ENCODE results near the gene RSPRY1.
A peak's percentile ranks its signal among the peaks of the same experiment; 100 is the strongest.
"Not testable (repeated sequence)": the region's sequence is repeated elsewhere in the genome, so short reads cannot be mapped to it uniquely, and the experiment has no call there.

The RSPRY1 gene

GRCh38 chr16:57255686-57256415 is 69.7 kb downstream of the RSPRY1 start:
- no peak for DNase-seq (ENCODE audit: low spot score)

- DNase-seq (ENCODE audit: low spot score): no peak
Observed at GRCh38 chr16:57256601-57257395, 70.7 kb downstream of the RSPRY1 start.

GRCh38 chr16:57257455-57258070 is 71.4 kb downstream of the RSPRY1 start:
- DNase-seq (ENCODE audit: low spot score): no peak

DNA sequence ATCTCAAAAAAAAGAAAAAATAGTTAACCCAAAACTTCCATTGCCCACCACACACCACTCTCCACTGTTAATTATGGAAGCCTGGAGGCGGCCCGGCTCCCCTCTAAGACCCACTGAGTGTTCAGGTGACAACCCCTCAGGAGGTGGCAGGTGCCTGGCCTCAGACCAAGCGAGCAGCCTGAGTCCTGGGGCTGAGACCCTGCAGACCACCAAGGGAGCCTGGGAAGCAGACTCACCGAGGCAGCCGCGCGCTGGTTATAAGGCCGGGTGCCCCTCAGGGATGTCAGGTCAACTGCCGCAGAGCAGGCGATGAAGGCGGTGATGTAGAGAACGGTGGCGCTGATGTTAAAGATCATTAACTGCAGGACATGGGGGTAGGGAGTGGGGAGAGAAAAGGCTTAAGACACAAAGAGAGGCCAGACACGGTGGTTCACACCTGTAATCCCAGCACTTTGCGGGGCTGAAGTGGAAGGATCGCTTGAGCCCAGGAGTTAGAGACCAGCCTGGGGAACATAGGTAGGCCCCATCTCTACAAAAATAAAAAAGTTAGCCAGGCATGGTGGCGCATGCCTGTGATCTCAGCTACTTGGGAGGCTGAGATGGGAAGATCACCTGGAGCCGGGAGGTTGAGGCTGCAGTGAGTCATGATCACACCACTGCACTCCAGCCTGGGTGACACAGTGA is 72.2 kb downstream of the RSPRY1 start:
- no peak for DNase-seq (ENCODE audit: low spot score)

GRCh38 chr16:57258910-57259475 is 72.9 kb downstream of the RSPRY1 start:
- DNase-seq (ENCODE audit: low spot score): no peak

GRCh38 chr16:57260294-57260929 is 74.3 kb downstream of the RSPRY1 start:
- DNase-seq (ENCODE audit: low spot score): peak; percentile 75

GRCh38 chr16:57261806-57262205 is 75.7 kb downstream of the RSPRY1 start:
- no peak for DNase-seq (ENCODE audit: low spot score)

- no peak for DNase-seq (ENCODE audit: low spot score)
Observed at GRCh38 chr16:57262841-57263540, 76.9 kb downstream of the RSPRY1 start.

GRCh38 chr16:57263541-57264351 is 77.6 kb downstream of the RSPRY1 start:
- no peak for DNase-seq (ENCODE audit: low spot score)

DNA sequence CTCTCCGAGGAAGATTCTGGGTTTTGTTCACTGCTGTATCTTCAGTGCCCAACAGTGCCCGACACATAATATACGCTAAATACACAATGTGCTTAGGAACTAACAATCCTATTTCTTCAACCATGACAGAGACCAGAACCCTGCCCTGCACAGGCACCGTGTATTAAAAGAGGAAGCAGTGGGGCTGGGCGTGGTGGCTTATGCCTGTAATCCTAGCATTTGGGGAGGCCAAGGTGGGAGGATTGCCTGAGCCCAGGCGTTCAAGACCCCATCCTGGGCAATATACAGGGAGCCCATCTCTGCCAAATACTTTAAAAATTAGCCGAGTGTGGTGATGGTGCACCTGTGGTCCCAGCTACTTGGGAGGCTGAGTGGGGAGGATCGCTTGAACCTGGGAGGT is 78.3 kb downstream of the RSPRY1 start:
- no peak for DNase-seq (ENCODE audit: low spot score)

DNA sequence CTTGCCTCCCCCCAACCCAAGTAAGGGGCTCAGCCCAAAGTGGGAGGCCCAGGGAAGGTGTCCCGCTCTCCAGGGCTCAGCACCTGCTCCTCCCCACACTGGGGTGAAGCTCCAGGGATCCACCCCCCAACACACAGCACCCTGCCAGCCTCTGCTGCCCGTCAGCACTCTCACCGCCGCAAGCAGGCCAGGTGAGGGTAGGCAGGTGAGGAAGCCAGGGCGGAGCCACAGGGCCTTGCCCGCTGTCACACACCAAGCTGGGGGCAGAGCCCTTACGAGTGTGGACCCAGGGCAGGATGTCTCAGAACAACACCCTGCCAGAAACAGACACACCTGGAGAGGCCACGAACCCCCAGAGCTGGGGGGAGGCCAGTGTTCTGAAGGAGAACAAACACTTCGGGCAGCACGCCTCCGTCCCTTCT is 78.8 kb downstream of the RSPRY1 start:
- no peak for DNase-seq (ENCODE audit: low spot score)

GRCh38 chr16:57265850-57266530 is 79.9 kb downstream of the RSPRY1 start:
- peak; percentile 89 for DNase-seq (ENCODE audit: low spot score)

DNA sequence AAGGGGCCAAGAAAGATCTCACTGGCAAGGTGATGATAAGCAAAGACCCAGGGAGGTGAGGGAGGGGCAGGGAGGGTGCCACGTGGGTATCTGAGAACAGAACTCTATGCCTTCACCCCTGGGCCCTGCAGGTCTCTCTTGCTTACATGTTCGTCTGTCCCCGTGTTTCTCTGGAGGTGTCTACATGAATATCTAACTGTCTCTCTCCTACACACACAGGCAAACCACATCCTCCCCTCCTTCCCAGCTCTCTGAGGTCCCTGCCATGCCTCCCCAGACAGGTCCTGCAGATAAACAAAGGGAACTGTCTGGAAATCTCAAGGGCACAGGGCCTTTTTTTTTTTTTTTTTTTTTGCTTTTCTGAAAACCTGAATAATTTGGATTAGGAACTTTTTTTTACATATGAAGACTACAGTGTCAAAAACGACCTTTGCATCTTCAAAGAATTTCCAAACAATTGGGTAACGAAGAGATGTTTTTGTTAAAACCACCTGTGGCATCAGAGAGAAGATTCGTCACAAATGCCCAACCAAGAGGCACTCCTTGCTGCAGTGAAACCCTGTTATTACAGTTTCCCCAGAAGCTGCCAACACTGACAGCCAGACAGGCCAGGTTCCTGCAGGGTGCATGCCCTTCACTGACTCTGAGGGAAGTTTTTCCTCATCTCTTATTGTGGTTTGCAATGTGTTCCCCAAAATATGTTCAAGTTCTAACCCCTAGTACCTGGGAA is 80.6 kb downstream of the RSPRY1 start:
- no peak for DNase-seq (ENCODE audit: low spot score)

DNA sequence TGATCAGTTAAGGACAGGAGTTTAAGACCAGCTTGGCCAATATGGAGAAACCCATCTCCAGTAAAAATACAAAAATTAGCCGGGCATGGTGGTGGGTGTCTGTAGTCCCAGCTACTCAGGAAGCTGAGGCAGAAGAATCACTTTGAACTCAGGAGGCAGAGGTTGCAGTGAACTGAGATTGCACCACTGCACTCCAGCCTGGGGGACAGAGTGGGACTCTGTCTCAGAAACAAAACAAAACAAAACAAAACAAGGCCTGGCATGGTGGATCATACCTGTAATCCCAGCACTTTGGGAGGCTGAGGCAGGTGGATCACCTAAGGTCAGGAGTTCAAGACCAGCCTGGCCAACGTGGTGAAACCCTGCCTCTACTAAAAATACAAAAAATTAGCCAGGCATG is 81.2 kb downstream of the RSPRY1 start:
- not testable (repeated sequence) for DNase-seq (ENCODE audit: low spot score)

DNA sequence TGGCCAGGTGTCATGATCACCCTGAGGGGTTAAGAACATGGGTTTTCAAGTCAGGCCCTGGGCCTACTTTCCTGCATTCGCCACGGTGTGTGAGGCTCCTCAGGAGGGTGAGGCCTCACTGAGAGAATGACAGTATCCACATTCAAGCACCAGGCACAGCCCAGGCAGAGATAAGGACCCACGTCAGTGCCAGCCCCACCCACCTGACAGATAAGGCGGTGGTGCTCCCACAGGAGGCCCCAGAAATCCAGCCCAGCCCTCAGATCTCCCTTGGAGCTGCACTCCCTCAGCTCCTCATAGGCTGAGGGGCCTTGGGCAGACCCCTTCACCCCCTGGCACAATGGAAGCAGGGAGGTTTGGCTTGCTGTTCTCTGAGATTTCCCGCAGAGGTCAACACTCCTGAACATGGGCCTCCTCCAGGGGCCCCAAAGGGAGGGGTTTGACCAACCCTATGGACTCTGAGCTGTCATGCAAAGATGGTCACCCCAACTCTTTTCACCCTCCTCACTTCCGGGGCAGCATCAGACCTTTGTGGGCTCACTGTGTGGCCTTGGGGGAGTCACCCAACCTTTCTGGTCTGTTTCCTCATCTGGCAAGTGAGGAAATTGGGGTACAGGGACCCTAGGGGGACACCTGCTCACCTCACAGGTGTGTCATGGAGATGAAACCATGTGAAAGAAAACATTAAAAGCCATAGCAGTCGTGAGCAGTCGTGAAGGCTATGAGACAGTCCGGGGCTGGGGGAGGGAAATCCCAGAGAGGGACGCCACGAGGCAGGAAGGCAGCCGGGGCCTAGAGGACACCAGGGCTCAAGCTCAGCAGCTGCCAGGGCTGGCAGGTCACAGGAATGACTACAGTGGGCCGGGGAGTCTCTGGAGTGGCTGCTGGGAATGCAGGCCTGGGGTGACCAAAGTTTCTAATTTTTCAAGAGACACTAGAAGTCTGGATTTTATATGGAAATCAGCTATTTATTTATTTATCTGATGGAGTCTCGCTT is 83.0 kb downstream of the RSPRY1 start:
- DNase-seq (ENCODE audit: low spot score): no peak

- DNase-seq (ENCODE audit: low spot score): no peak
Observed at GRCh38 chr16:57270221-57271062, 84.3 kb downstream of the RSPRY1 start.

DNA sequence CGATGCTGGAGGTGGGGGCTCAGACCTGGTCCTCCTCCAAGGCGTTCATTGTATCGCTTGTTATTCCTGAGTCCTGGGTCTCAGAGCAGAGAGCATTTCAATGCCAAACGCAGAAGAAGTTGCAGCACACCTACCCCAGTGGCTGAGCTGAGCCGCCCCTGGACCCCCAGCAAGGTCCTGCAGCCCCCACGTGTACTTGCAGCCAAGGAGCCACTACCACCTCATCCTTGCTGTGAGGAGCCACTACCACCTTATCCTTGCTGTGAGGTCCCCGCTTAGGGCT is 84.9 kb downstream of the RSPRY1 start:
- DNase-seq (ENCODE audit: low spot score): no peak

All from AG20443 (cell line).